NCI-H524 treated with DMSO at 0.1 percent for 48 hours (cell line): ENCODE measurements around the gene NAIF1.
"Not testable (repeated sequence)": the region's sequence is repeated elsewhere in the genome, so short reads cannot be mapped to it uniquely, and the experiment has no call there.

ENCODE experiments used
- DNase-seq: peaks from one replicate; lab custom pipeline; 2025; lab: John Stamatoyannopoulos, UW

The NAIF1 gene

GRCh38 chr9:128066713-128067644, at the start of gene NAIF1:
NAIF1 (minus strand) TSS chr9:128067320; CDS start chr9:128067101, 219 bp downstream.
- peak; percentile 98 for DNase-seq

GRCh38 chr9:128116104-128117083, 49.3 kb upstream of the NAIF1 start:
- no peak for DNase-seq

DNA sequence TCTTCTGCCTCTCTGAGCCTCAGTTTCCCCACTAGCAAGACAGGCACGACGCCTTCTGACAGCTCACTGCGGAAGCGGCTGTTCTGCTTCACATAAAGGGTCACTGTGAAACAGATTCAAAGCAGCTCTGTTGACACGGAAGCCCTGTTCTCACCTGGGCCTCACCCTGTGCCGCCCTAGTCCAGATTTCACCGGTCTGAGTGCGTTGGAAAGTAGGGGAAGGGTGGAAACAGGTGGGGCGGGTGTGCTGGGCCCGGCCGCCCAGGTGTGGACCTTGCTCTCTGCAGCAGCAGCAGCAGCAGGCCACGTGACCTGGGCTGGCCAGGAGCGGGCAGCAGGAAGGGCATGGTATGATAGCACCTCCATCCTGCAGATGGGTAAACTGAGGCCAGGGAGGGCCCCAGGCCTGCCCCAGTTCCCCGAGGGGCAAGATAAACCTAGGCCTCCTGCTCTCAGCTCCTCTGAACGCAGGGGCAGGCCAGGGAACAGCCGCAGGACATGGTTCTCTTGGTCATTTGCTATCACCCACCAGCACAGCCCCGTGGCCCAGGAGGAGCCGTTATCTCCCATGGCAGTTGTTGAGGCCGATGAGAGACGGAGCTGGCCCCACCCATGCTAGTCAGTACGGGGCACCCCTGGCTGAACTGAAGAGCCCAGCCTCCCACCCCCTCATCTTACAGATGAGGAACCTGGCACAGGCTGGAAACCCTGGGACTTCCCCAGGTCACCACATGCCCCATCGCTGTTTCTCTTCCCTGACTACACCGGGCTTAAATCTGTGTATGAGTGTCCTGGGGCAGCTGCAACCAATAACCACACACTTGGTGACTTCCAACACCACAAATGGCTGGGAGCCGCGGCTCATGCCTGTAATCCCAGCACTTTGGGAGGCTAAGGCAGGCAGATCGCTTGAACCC, 48.3 kb upstream of the NAIF1 start:
- no peak for DNase-seq

- DNase-seq = no peak
Measured at GRCh38 chr9:128114326-128115186, 47.4 kb upstream of the NAIF1 start.

GRCh38 chr9:128113526-128114325, 46.6 kb upstream of the NAIF1 start:
- DNase-seq = no peak

DNA sequence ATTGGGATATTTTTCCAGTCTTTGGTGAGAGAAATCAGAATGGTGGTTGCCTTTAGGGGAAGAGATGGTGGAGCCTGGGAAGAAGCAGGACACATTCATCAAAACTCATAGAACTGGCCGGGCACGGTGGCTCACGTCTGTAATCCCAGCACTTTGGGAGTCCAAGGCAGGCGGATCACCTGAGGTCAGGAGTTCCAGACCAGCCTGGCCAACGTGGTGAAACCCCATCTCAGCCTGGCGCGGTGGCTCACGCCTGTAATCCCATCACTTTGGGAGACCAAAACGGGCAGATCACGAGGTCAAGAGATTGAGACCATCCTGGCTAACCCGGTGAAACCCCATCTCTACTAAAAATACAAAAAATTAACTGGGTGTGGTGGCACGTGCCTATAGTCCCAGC, 44.6 kb upstream of the NAIF1 start:
- not testable (repeated sequence) for DNase-seq

DNA sequence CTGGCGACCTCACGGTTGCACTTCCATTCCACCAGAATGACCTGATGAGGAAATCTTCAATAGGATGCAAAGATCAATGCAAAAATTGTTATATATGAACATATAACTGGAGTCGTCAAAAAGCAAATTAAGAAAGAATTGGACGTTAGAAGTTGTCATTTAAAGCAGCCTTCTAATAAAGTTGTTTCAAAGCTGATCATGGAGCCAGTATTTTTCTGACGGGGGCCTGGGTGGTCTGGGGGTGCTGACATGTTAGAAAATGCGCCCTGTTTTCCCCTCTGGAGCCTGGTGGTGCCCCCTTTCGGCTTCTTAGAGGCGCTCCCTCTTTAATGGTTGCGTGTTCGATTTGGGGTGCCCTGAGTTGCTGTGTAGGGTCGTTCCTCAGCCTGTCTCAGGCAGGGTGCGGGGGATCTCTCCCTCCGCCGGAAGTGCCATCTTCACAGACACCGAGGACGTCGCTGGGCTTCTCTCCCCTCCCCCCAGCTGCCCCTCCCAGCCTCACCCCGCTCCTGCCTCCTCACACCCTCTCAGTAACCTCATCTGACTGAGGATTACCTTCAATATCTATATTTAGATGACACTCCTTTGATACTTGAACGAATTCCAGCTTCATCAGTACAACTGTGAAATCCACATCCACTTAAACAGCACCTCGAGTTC, 42.1 kb upstream of the NAIF1 start:
- DNase-seq = no peak

GRCh38 chr9:128108269-128109049, 41.3 kb upstream of the NAIF1 start:
- DNase-seq = no peak

- DNase-seq = no peak
Measured at GRCh38 chr9:128107468-128108268, 40.5 kb upstream of the NAIF1 start.

DNA sequence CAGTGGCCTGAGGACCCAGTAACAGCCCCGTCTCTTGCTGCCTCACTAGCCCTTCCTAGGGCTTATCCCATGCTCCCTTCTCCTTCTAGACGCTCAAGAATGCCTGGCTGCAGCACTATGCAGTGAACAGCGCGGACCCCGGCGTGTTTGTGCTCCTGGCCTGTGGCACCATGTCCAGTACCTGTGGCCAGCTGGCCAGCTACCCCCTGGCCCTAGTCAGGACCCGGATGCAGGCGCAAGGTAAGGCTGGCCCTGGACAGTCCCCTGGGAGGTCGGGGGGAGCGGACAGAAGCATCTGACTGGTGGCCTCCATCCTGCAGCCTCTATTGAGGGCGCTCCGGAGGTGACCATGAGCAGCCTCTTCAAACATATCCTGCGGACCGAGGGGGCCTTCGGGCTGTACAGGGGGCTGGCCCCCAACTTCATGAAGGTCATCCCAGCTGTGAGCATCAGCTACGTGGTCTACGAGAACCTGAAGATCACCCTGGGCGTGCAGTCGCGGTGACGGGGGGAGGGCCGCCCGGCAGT, 39.9 kb upstream of the NAIF1 start:
- no peak for DNase-seq

GRCh38 chr9:128106181-128106939, 39.2 kb upstream of the NAIF1 start:
- DNase-seq = no peak

GRCh38 chr9:128105538-128106175, 38.5 kb upstream of the NAIF1 start:
- DNase-seq = no peak

- DNase-seq = no peak
Measured at GRCh38 chr9:128104171-128104618, 37.1 kb upstream of the NAIF1 start.

DNA sequence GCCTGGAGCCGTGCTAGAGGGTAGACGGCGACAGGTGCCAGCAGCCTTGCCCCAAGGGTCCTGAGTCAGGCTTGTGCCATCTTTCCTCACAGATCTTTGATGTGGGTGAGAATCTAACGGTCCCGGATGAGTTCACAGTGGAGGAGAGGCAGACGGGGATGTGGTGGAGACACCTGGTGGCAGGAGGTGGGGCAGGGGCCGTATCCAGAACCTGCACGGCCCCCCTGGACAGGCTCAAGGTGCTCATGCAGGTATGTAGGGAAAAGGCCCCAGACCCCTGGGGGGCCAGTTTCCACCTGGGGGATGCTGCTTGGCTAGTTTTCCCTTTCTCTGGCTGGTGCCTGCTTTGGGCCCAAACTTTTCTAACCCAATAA, 36.5 kb upstream of the NAIF1 start:
- no peak for DNase-seq

DNA sequence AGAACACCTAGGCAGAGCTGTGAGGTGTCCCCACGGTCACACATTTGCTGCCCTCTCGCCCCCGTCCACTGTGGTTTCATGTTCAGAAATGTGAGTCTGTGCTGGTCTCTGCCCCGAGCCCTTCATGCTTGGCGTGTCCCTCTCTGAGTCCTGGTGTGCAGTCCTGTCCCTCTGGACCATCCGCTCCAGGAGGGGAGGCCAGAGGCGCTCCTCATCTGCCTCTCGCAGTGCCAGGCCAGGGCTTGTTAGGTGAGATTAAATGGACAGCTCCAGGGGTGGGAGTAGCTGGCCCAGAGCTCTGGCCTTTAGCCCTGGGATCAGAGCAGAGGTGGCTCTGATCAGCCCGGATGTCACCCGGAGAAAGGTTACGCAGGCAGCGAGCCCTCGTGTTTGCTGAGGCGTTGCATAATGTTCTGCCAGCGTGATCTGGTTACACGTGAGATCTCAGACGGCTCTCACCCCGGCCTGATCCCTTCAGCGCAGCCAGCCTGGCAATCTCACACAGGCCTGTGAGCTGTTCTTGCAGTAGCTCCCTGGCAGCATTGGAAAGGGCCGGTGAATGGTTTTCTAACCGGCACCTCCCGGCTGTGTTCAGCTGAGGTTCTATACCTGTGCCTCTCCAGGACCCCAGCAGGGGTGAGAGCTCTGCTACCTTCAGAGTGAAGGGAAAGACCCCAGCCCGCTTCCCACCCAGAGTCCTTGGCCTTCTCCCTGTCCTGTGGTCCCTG, 35.9 kb upstream of the NAIF1 start:
- DNase-seq = no peak
